GM23248 (cell line): ENCODE measurements around the gene RBM23. TPM values are rescaled to one million over a fixed set of nuclear protein-coding genes. Genes with fewer than 3 reads are reported as not detected.
"Not testable (repeated sequence)": the region's sequence is repeated elsewhere in the genome, so short reads cannot be mapped to it uniquely, and the experiment has no call there.

ENCODE experiments used
- DNase-seq: peaks from one replicate; pipeline ENCODE4 v3.0.0-alpha.2; 2015
- H2AFZ ChIP-seq: fragments of 200-600 bp; sonication (generic); 2 replicates; pipeline ENCODE4 v1.6.1; 2016; ENCODE audit warnings: antibody characterized with exemption
- H3F3A ChIP-seq: fragments of 200-600 bp; sonication (generic); 2 replicates; pipeline ENCODE4 v1.6.1; 2016; ENCODE audit warnings: mild to moderate bottlenecking, antibody characterized with exemption, mixed run types; ENCODE audit not compliant: insufficient read depth
- H3K27ac ChIP-seq: fragments of 200-600 bp; sonication (generic); 2 replicates; pipeline ENCODE4 v1.5.1; 2016; ENCODE audit warnings: mild to moderate bottlenecking
- H3K27me3 ChIP-seq: fragments of 200-600 bp; sonication (generic); replicated peaks from 2 replicates; pipeline ENCODE4 v1.6.1; 2016; ENCODE audit warnings: mild to moderate bottlenecking; ENCODE audit not compliant: insufficient read depth
- H3K36me3 ChIP-seq: fragments of 200-600 bp; sonication (generic); 2 replicates; pipeline ENCODE4 v1.6.1; 2016; ENCODE audit warnings: low read depth, mild to moderate bottlenecking
- H3K4me1 ChIP-seq: fragments of 200-600 bp; sonication (generic); 2 replicates; pipeline ENCODE4 v1.6.1; 2016; ENCODE audit warnings: mild to moderate bottlenecking; ENCODE audit not compliant: insufficient read depth
- H3K4me2 ChIP-seq: fragments of 200-600 bp; sonication (generic); one replicate; pipeline ENCODE4 v1.6.1; 2016; ENCODE audit warnings: mild to moderate bottlenecking; ENCODE audit not compliant: unreplicated experiment
- H3K4me3 ChIP-seq: fragments of 200-600 bp; sonication (generic); 2 replicates; pipeline ENCODE4 v1.5.1; 2016; ENCODE audit warnings: mild to moderate bottlenecking
- H3K79me2 ChIP-seq: fragments of 200-600 bp; sonication (generic); 2 replicates; pipeline ENCODE4 v1.6.1; 2016; ENCODE audit warnings: mild to moderate bottlenecking; ENCODE audit not compliant: insufficient read depth
- H3K9ac ChIP-seq: fragments of 200-600 bp; sonication (generic); 2 replicates; pipeline ENCODE4 v1.6.1; 2016; ENCODE audit warnings: mild to moderate bottlenecking
- H3K9me2 ChIP-seq: fragments of 200-600 bp; sonication (generic); 2 replicates; pipeline ENCODE4 v1.6.1; 2016; ENCODE audit warnings: mixed run types, mild to moderate bottlenecking, moderate library complexity; ENCODE audit not compliant: insufficient read depth
- H3K9me3 ChIP-seq: fragments of 200-600 bp; sonication (generic); one replicate; pipeline ENCODE4 v1.6.1; 2017; ENCODE audit warnings: low read depth
- H4K20me1 ChIP-seq: fragments of 200-600 bp; sonication (generic); 2 replicates; pipeline ENCODE4 v1.6.0; 2016; ENCODE audit not compliant: insufficient read depth
- EZH2 ChIP-seq: fragments of 200-600 bp; sonication (generic); IDR thresholded peaks from 2 replicates; pipeline ENCODE4 v1.6.1; 2018; ENCODE audit warnings: antibody characterized with exemption, mild to moderate bottlenecking; ENCODE audit not compliant: insufficient read depth, poor library complexity, severe bottlenecking
- EZH2phosphoT487 ChIP-seq: fragments of 200-600 bp; sonication (generic); IDR thresholded peaks from 2 replicates; pipeline ENCODE4 v1.6.1; 2018; ENCODE audit warnings: antibody characterized with exemption, moderate library complexity, mild to moderate bottlenecking, low read depth; ENCODE audit not compliant: insufficient read depth
- WGBS, 2 experiments: methylation state at CpG; one replicate each; pipeline ENCODE4 v1.1.6; 2015 to 2017; ENCODE audit warnings: low lambda C conversion rate in 2 of 2, low coverage in 1 of 2; ENCODE audit errors: missing lambda C conversion rate in 2 of 2; 5-methylcytosine and 5-hydroxymethylcytosine counted together
- in situ Hi-C: fragments of 300-500 bp; cut with MboI; formaldehyde crosslinking; loops from 2 replicates; pipeline ENCODE4 v1.15.0; 2020
- polyA plus RNA-seq: library from polyadenylated mRNA; unstranded; fragments of >200 nt; fragmentation: Nextera tagmentation; extraction: Ambion mirVana; gene quantifications from 2 replicates; pipeline ENCODE4 v1.2.1, GENCODE V29; 2016
- total RNA-seq: library from RNA; depleted of rRNA; stranded (reverse); fragments of >200 nt; shearing (Covaris generic); gene quantifications from 2 replicates; pipeline ENCODE4 v1.2.3, GENCODE V29; 2014

The RBM23 gene
- total and polyA plus RNA-seq, 2 experiments from 2014 or later = 33.8 to 57.2 TPM

GRCh38 chr14:22955702-22956569, 37.0 kb upstream of the RBM23 start:
- Histone ChIP-seq H4K20me1 (no peaks in the 10 kb centered on the region), H3K79me2 (0 out of 2 replicates have a peak, but pooled peaks cover 8% of the 10 kb centered on the region), H3K9ac (peak overlapping the region; percentile 86), H3K9me2 (no peaks in the 10 kb centered on the region), H3K27me3 (no peaks in the 10 kb centered on the region), H2AFZ (peak overlapping the region; percentile 98), H3K36me3 (no peaks in the 10 kb centered on the region), H3K4me1 (peaks cover 10% of the 10 kb centered on the region; the same call in 1 of the 2 replicates), H3F3A (peaks cover 20% of the 10 kb centered on the region; the same call in 1 of the 2 replicates), H3K9me3 (no peaks in the 10 kb centered on the region), H3K27ac (peak overlapping the region; percentile 80), H3K4me3 (peak overlapping the region; percentile 90), H3K4me2 (peak overlapping the region; percentile 94)
- no peak for TF ChIP-seq EZH2phosphoT487
- TF ChIP-seq EZH2 = no peak
- 24% methylated on average over 19 of the region's 19 CpGs for WGBS, 2 experiments
- in situ Hi-C loops = no loop called here
- DNase-seq = peak; percentile 33

GRCh38 chr14:22952418-22952817, 33.5 kb upstream of the RBM23 start:
- in situ Hi-C loops = no loop called here
- no peaks in the 10 kb centered on the region for H3K9me2 ChIP-seq
- peaks cover 10% of the 10 kb centered on the region; the same call in 1 of the 2 replicates for H3K4me1 ChIP-seq
- H3K4me3 ChIP-seq = no peak overlapping the region
- H3F3A ChIP-seq = peaks cover 15% of the 10 kb centered on the region; the same call in 1 of the 2 replicates
- H4K20me1 ChIP-seq = no peaks in the 10 kb centered on the region
- H3K27me3 ChIP-seq = no peaks in the 10 kb centered on the region
- no peak for DNase-seq
- no peak overlapping the region for H3K9ac ChIP-seq
- 68 to 81% methylated on average over 1 of the region's 1 CpG for WGBS, 2 experiments
- TF ChIP-seq EZH2 (no peak), EZH2phosphoT487 (no peak)
- no peak overlapping the region for H2AFZ ChIP-seq
- H3K27ac ChIP-seq = no peak overlapping the region
- H3K36me3 ChIP-seq = no peaks in the 10 kb centered on the region
- H3K9me3 ChIP-seq = no peaks in the 10 kb centered on the region
- 0 out of 2 replicates have a peak, but pooled peaks cover 8% of the 10 kb centered on the region for H3K79me2 ChIP-seq
- H3K4me2 ChIP-seq = no peak overlapping the region

- not testable (repeated sequence) for H3K9ac ChIP-seq
Measured at GRCh38 chr14:22951795-22952194, 32.8 kb upstream of the RBM23 start.

GRCh38 chr14:22945642-22946041, 26.7 kb upstream of the RBM23 start:
- in situ Hi-C loops = no loop called here
- H3K36me3 ChIP-seq = no peaks in the 10 kb centered on the region
- H3K9ac ChIP-seq = no peak overlapping the region

More at GRCh38 chr14:22951795-22952194, 32.8 kb upstream of the RBM23 start:
- H3K36me3 ChIP-seq, H3K9me2 ChIP-seq, H3K79me2 ChIP-seq, H3K4me1 ChIP-seq, H3K27ac ChIP-seq, H2AFZ ChIP-seq, in situ Hi-C loops, H4K20me1 ChIP-seq, DNase-seq, H3K27me3 ChIP-seq, H3K4me3 ChIP-seq, H3K9me3 ChIP-seq, H3K4me2 ChIP-seq: not testable (repeated sequence)
- 95 to 96% methylated on average over 8 of the region's 8 CpGs for whole genome bisulfite sequencing, 2 experiments
- H3F3A ChIP-seq = peaks cover 15% of the 10 kb centered on the region; the same call in 1 of the 2 replicates

More at GRCh38 chr14:22945642-22946041, 26.7 kb upstream of the RBM23 start:
- Histone ChIP-seq H3K27me3 (no peaks in the 10 kb centered on the region), H4K20me1 (no peaks in the 10 kb centered on the region), H3K4me3 (no peak overlapping the region), H2AFZ (no peak overlapping the region), H3K9me3 (no peaks in the 10 kb centered on the region), H3K4me2 (no peak overlapping the region), H3K27ac (no peak overlapping the region), H3K9me2 (no peaks in the 10 kb centered on the region), H3K4me1 (no peaks in the 10 kb centered on the region), H3F3A (no peaks in the 10 kb centered on the region), H3K79me2 (no peaks in the 10 kb centered on the region)
- no peak for DNase-seq
- TF ChIP-seq EZH2 = no peak
- no peak for TF ChIP-seq EZH2phosphoT487
- WGBS, 2 experiments = 95 to 96% methylated on average over 3 of the region's 3 CpGs
